HEK293 (cell line): ENCODE results near the gene HOTAIR.

ENCODE experiments used
- CTCF ChIA-PET: fragments of 350-600 bp; formaldehyde crosslinking; extraction: SDS; loops from one replicate; lab custom pipeline; 2021; ENCODE audit warnings: antibody characterized with exemption; lab: Yijun Ruan, JAX
- POLR2A ChIA-PET: fragments of 300-600 bp; formaldehyde crosslinking; extraction: SDS; loops from one replicate; lab custom pipeline; 2020; ENCODE audit warnings: antibody characterized with exemption, inconsistent platforms; lab: Yijun Ruan, JAX
- H3K27ac ChIP-seq: fragments of 200-500 bp; sonication (Bioruptor generic); 2 replicates; pipeline ENCODE4 v1.5.1; 2014; ENCODE audit warnings: low read depth, low read length, control low read depth, inconsistent platforms; ENCODE audit errors: extremely low read depth
- H3K36me3 ChIP-seq, 2 experiments: fragments of 200-500 bp in 1 of 2; sonication (Bioruptor generic) in 1 of 2; 1 replicate in 1 of 2; 2 replicates in 1 of 2; pipeline ENCODE4 v1.5.1; 2014 to 2017; ENCODE audit warnings: inconsistent platforms in 2 of 2, low read length in 2 of 2; ENCODE audit not compliant: control insufficient read depth in 2 of 2, insufficient read depth in 1 of 2
- H3K4me1 ChIP-seq: fragments of 200-500 bp; sonication (Bioruptor generic); 2 replicates; pipeline ENCODE4 v1.5.1; 2014; ENCODE audit warnings: mild to moderate bottlenecking, low read length, inconsistent platforms; ENCODE audit not compliant: control insufficient read depth, insufficient read depth
- H3K4me3 ChIP-seq: 2 replicates; pipeline ENCODE4 v1.5.1; 2011; ENCODE audit warnings: low read depth, mild to moderate bottlenecking, control low read depth, low read length, moderate library complexity
- H3K9me3 ChIP-seq: fragments of 200-500 bp; sonication (Bioruptor generic); 2 replicates; pipeline ENCODE4 v1.5.1; 2014; ENCODE audit warnings: low read depth, low read length, inconsistent platforms; ENCODE audit not compliant: control insufficient read depth, insufficient read depth
- GLIS1 ChIP-seq: fragments of 450-650 bp; formaldehyde crosslinking; IDR thresholded peaks from 2 replicates; pipeline ENCODE4 v1.5.1; 2016; ENCODE audit warnings: missing biosample characterization, missing genetic modification characterization
- SCRT1 ChIP-seq: fragments of 450-650 bp; formaldehyde crosslinking; IDR thresholded peaks from 2 replicates; pipeline ENCODE4 v1.5.1; 2016; ENCODE audit warnings: missing biosample characterization, missing genetic modification characterization, borderline replicate concordance
- SP2 ChIP-seq: fragments of 450-650 bp; formaldehyde crosslinking; IDR thresholded peaks from 2 replicates; pipeline ENCODE4 v1.5.1; 2016; ENCODE audit warnings: missing biosample characterization, missing genetic modification characterization
- ZBTB20 ChIP-seq: fragments of 450-650 bp; formaldehyde crosslinking; IDR thresholded peaks from 2 replicates; pipeline ENCODE4 v1.5.1; 2016; ENCODE audit warnings: missing biosample characterization, missing genetic modification characterization
- ZBTB8A ChIP-seq: fragments of 450-650 bp; formaldehyde crosslinking; IDR thresholded peaks from 2 replicates; pipeline ENCODE4 v1.5.1; 2016; ENCODE audit warnings: missing biosample characterization, missing genetic modification characterization
- ZNF335 ChIP-seq: fragments of 450-650 bp; formaldehyde crosslinking; conservative IDR thresholded peaks from 2 replicates; pipeline ENCODE4 v1.5.1; 2016; ENCODE audit warnings: missing biosample characterization, missing genetic modification characterization
- ZNF341 ChIP-seq: fragments of 450-650 bp; formaldehyde crosslinking; IDR thresholded peaks from 2 replicates; pipeline ENCODE4; 2016; ENCODE audit warnings: low read depth, missing biosample characterization, missing genetic modification characterization
- ZNF423 ChIP-seq: fragments of 450-650 bp; formaldehyde crosslinking; IDR thresholded peaks from 2 replicates; pipeline ENCODE4 v1.5.1; 2016; ENCODE audit warnings: missing biosample characterization, missing genetic modification characterization
- ZNF501 ChIP-seq: fragments of 450-650 bp; formaldehyde crosslinking; IDR thresholded peaks from 2 replicates; pipeline ENCODE4 v1.5.1; 2016; ENCODE audit warnings: missing biosample characterization, missing genetic modification characterization
- ZNF510 ChIP-seq: fragments of 450-650 bp; formaldehyde crosslinking; IDR thresholded peaks from 2 replicates; pipeline ENCODE4 v1.5.1; 2018; ENCODE audit warnings: mild to moderate bottlenecking, missing genetic modification characterization, missing biosample characterization; ENCODE audit not compliant: insufficient replicate concordance
- ZNF571 ChIP-seq: fragments of 450-650 bp; formaldehyde crosslinking; IDR thresholded peaks from 2 replicates; pipeline ENCODE4 v1.5.0; 2017; ENCODE audit warnings: missing biosample characterization, missing genetic modification characterization
- ZNF658 ChIP-seq: fragments of 450-650 bp; formaldehyde crosslinking; IDR thresholded peaks from 2 replicates; pipeline ENCODE4; 2016; ENCODE audit warnings: missing biosample characterization, missing genetic modification characterization
- ZNF660 ChIP-seq: fragments of 450-650 bp; IDR thresholded peaks from 2 replicates; pipeline ENCODE4 v1.5.1; 2018; ENCODE audit warnings: missing biosample characterization, mild to moderate bottlenecking, missing genetic modification characterization
- ZNF664 ChIP-seq: fragments of 450-650 bp; formaldehyde crosslinking; IDR thresholded peaks from 2 replicates; pipeline ENCODE4 v1.5.1; 2016; ENCODE audit warnings: missing biosample characterization, missing genetic modification characterization
- TF ChIP-seq, protein P1 (sequence below): fragments of 450-650 bp; IDR thresholded peaks from 2 replicates; pipeline ENCODE4 v1.5.1; 2018; ENCODE audit warnings: missing biosample characterization, missing genetic modification characterization
- TF ChIP-seq, protein P2 (sequence below): fragments of 450-650 bp; formaldehyde crosslinking; IDR thresholded peaks from 2 replicates; pipeline ENCODE4 v1.5.1; 2016; ENCODE audit warnings: missing biosample characterization, missing genetic modification characterization
- TF ChIP-seq, protein P3 (sequence below): fragments of 450-650 bp; formaldehyde crosslinking; IDR thresholded peaks from 2 replicates; pipeline ENCODE4 v1.5.1; 2016; ENCODE audit warnings: missing biosample characterization, missing genetic modification characterization
- TF ChIP-seq, protein P4 (sequence below): fragments of 450-650 bp; formaldehyde crosslinking; IDR thresholded peaks from 2 replicates; pipeline ENCODE4 v1.5.1; 2017; ENCODE audit warnings: missing biosample characterization, missing genetic modification characterization
- TF ChIP-seq, protein P5 (sequence below): fragments of 450-650 bp; formaldehyde crosslinking; IDR thresholded peaks from 2 replicates; pipeline ENCODE4 v1.5.0; 2017; ENCODE audit warnings: missing biosample characterization, missing genetic modification characterization, borderline replicate concordance
- TF ChIP-seq, protein P6 (sequence below): fragments of 450-650 bp; formaldehyde crosslinking; IDR thresholded peaks from 2 replicates; pipeline ENCODE4 v1.5.1; 2016; ENCODE audit warnings: missing biosample characterization, missing genetic modification characterization

The HOTAIR gene

DNA sequence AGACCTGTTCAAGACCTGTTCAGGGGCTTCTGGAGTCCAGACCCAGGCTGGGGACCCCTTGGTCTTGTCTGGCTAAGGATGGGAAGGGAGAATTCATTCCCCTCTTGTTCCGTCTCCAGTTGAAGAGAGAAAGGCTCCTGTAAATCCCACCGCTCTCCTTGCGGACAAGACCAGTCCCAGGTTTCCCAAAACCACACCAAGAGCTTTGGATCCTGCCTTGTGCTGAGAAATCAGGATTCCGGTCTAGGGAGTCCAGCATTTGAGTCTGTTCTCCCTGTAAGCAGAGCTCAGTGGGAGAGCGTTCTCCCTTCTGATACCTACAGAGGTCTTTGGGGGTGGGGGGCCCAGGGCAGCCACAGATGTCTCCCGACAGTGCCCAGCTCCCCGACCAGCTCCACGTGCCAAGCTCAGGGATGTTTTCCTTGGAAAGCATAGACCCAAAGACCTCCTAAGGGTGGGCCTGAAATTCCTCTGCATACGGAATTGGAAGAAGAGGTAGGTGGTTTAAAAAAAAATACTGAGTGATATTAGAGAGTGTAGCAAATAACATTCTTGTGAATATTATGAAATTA lies 34.2 kb downstream of the HOTAIR start (continued):
- TF ChIP-seq GLIS1 (tag by site-specific recombination): peak; percentile 65
- no peak for TF ChIP-seq ZNF501 (tag by site-specific recombination)

DNA sequence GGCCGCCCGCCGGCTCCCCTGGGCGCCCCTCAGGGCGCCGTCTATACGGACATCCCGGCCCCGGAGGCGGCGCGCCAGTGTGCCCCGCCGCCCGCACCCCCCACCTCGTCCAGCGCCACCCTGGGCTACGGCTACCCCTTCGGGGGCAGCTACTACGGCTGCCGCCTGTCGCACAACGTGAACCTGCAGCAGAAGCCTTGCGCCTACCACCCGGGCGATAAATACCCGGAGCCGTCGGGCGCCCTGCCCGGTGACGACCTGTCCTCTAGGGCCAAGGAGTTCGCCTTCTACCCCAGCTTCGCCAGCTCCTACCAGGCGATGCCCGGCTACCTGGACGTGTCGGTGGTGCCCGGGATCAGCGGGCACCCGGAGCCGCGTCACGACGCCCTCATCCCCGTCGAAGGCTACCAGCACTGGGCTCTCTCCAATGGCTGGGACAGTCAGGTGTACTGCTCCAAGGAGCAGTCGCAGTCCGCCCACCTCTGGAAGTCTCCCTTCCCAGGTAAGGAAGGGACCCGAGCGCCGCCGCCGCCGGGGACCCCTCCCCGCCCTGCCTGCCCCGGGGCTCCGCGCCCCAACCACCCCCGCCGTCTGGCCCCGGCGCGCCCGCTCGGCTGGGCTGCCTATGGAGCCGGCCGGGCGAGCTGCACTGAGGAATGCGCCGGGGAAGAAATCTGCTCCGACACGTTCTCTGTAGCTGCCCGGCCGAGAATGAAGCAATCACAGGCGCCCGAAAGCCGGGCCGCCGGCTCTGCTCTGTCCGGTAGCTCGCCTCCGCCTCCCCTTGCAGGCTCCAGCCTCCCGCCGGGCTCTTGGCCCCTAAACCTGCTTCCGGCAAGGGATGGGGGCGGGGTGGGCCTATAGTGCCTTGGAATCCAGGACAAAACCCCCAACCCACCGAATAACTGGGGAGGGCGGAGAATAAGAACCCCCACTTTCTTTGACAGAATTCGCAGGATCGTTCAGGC lies 35.3 kb downstream of the HOTAIR start:
- H3K27ac ChIP-seq: peak overlapping the region; percentile 94
- ChIA-PET POLR2A (interaction anchor here (0.7 to 2.0 kb wide), 10 partner anchors 14 to 559 kb away, joined by 3 to 8 read pairs (median 4); partner anchors contain the start of genes HOXC5, HOXC9, SMUG1 and SP1), CTCF (interaction anchor here (0.6 to 2.2 kb wide), 11 partner anchors 46 to 1225 kb away, joined by 3 to 7 read pairs (median 4); partner anchors contain the start of gene HOXC10)
- H3K9me3 ChIP-seq: no peaks in the 10 kb centered on the region
- peak overlapping the region; percentile 63 for H3K4me3 ChIP-seq
- peaks cover 0 to 4% of the 10 kb centered on the region in 2 experiments; a peak in 1 of 3 replicates for H3K36me3 ChIP-seq
- peaks cover 6% of the 10 kb centered on the region; the same call in 1 of the 2 replicates for H3K4me1 ChIP-seq
- TF ChIP-seq ZNF335 (tag by site-specific recombination) (peak; percentile 94), ZNF664 (no peak), ZNF510 (tag by site-specific recombination) (no peak), ZNF660 (tag by site-specific recombination) (0 out of 2 replicates have a peak, but pooled peaks have one; percentile 40), GLIS1 (tag by site-specific recombination) (peak; percentile 35), ZNF423 (tag by site-specific recombination) (0 out of 2 replicates have a peak, but pooled peaks have one; percentile 31), ZNF658 (no peak), ZNF341 (no peak; the same call in 1 of the 2 replicates), SP2 (tag by site-specific recombination) (peak; percentile 54), SCRT1 (tag by site-specific recombination) (no peak), ZBTB8A (tag by site-specific recombination) (peak; percentile 95), ZBTB20 (peak; percentile 74; the same call in 1 of the 2 replicates), ZNF571 (tag by site-specific recombination) (no peak)
- TF ChIP-seq, protein P1, sequence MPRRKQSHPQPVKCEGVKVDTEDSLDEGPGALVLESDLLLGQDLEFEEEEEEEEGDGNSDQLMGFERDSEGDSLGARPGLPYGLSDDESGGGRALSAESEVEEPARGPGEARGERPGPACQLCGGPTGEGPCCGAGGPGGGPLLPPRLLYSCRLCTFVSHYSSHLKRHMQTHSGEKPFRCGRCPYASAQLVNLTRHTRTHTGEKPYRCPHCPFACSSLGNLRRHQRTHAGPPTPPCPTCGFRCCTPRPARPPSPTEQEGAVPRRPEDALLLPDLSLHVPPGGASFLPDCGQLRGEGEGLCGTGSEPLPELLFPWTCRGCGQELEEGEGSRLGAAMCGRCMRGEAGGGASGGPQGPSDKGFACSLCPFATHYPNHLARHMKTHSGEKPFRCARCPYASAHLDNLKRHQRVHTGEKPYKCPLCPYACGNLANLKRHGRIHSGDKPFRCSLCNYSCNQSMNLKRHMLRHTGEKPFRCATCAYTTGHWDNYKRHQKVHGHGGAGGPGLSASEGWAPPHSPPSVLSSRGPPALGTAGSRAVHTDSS: 0 out of 2 replicates have a peak, but pooled peaks have one; percentile 31
- TF ChIP-seq, protein P2, sequence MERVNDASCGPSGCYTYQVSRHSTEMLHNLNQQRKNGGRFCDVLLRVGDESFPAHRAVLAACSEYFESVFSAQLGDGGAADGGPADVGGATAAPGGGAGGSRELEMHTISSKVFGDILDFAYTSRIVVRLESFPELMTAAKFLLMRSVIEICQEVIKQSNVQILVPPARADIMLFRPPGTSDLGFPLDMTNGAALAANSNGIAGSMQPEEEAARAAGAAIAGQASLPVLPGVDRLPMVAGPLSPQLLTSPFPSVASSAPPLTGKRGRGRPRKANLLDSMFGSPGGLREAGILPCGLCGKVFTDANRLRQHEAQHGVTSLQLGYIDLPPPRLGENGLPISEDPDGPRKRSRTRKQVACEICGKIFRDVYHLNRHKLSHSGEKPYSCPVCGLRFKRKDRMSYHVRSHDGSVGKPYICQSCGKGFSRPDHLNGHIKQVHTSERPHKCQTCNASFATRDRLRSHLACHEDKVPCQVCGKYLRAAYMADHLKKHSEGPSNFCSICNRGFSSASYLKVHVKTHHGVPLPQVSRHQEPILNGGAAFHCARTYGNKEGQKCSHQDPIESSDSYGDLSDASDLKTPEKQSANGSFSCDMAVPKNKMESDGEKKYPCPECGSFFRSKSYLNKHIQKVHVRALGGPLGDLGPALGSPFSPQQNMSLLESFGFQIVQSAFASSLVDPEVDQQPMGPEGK: no peak; the same call in 1 of the 2 replicates
- TF ChIP-seq, protein P3, sequence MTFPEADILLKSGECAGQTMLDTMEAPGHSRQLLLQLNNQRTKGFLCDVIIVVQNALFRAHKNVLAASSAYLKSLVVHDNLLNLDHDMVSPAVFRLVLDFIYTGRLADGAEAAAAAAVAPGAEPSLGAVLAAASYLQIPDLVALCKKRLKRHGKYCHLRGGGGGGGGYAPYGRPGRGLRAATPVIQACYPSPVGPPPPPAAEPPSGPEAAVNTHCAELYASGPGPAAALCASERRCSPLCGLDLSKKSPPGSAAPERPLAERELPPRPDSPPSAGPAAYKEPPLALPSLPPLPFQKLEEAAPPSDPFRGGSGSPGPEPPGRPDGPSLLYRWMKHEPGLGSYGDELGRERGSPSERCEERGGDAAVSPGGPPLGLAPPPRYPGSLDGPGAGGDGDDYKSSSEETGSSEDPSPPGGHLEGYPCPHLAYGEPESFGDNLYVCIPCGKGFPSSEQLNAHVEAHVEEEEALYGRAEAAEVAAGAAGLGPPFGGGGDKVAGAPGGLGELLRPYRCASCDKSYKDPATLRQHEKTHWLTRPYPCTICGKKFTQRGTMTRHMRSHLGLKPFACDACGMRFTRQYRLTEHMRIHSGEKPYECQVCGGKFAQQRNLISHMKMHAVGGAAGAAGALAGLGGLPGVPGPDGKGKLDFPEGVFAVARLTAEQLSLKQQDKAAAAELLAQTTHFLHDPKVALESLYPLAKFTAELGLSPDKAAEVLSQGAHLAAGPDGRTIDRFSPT (tag by site-specific recombination): peak; percentile 90
- TF ChIP-seq, protein P4, sequence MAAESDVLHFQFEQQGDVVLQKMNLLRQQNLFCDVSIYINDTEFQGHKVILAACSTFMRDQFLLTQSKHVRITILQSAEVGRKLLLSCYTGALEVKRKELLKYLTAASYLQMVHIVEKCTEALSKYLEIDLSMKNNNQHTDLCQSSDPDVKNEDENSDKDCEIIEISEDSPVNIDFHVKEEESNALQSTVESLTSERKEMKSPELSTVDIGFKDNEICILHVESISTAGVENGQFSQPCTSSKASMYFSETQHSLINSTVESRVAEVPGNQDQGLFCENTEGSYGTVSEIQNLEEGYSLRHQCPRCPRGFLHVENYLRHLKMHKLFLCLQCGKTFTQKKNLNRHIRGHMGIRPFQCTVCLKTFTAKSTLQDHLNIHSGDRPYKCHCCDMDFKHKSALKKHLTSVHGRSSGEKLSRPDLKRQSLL (tag by site-specific recombination): 0 out of 2 replicates have a peak, but pooled peaks have one; percentile 11
- TF ChIP-seq, protein P5, sequence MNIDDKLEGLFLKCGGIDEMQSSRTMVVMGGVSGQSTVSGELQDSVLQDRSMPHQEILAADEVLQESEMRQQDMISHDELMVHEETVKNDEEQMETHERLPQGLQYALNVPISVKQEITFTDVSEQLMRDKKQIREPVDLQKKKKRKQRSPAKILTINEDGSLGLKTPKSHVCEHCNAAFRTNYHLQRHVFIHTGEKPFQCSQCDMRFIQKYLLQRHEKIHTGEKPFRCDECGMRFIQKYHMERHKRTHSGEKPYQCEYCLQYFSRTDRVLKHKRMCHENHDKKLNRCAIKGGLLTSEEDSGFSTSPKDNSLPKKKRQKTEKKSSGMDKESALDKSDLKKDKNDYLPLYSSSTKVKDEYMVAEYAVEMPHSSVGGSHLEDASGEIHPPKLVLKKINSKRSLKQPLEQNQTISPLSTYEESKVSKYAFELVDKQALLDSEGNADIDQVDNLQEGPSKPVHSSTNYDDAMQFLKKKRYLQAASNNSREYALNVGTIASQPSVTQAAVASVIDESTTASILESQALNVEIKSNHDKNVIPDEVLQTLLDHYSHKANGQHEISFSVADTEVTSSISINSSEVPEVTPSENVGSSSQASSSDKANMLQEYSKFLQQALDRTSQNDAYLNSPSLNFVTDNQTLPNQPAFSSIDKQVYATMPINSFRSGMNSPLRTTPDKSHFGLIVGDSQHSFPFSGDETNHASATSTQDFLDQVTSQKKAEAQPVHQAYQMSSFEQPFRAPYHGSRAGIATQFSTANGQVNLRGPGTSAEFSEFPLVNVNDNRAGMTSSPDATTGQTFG: no peak
- TF ChIP-seq, protein P6, sequence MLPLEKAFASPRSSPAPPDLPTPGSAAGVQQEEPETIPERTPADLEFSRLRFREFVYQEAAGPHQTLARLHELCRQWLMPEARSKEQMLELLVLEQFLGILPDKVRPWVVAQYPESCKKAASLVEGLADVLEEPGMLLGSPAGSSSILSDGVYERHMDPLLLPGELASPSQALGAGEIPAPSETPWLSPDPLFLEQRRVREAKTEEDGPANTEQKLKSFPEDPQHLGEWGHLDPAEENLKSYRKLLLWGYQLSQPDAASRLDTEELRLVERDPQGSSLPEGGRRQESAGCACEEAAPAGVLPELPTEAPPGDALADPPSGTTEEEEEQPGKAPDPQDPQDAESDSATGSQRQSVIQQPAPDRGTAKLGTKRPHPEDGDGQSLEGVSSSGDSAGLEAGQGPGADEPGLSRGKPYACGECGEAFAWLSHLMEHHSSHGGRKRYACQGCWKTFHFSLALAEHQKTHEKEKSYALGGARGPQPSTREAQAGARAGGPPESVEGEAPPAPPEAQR: no peak
